ENCODE results near the gene F2. TPM values are rescaled to one million over a fixed set of nuclear protein-coding genes. Genes with fewer than 3 reads are reported as not detected.
"Not testable (repeated sequence)": the region's sequence is repeated elsewhere in the genome, so short reads cannot be mapped to it uniquely, and the experiment has no call there.

F2 gene
- total RNA-seq: not detected

DNA sequence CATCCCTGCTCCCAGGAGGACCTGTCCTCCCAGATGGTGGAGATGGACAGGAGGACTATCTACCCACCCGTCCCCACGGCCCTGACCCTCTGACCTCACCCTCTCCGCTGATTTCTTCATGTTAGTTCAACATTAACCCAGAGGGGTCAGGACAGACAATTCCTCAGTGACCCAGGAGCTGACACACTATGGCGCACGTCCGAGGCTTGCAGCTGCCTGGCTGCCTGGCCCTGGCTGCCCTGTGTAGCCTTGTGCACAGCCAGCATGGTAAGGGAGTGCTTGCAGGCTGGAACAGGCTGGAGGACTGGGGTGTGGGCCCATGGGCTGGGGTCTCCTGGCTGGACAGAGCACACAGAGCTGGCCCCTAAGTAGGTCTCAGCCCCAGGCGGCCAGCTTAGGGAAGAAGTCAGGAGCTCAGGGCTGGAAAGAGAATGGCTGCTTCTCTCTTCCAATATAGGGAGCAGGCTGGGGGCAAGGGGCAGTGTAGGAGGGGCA is at the start of gene F2:
Gene F2, plus strand, starts transcription at position 166 of the 495 bp plus-strand sequence. Its CDS starts 23 bp downstream, at position 189.
- no peaks in the 10 kb centered on the region for H3K36me3 Mint-ChIP-seq (ENCODE audit: low read depth)
- H3K27ac Mint-ChIP-seq: no peak within 1 kb of the TSS
- intact Hi-C loops (cut with DNase I, micrococcal nuclease): no loop called here
- no peaks in the 10 kb centered on the region for H3K9me3 Mint-ChIP-seq (ENCODE audit: low read depth)
- H3K27me3 Mint-ChIP-seq: no peaks in the 10 kb centered on the region
- DNase-seq (no peak), ATAC-seq (no peak)
- H3K4me3 Mint-ChIP-seq: no peak within 1 kb of the TSS
- CTCF ChIA-PET: no interaction called here
- H3K4me1 Mint-ChIP-seq: peaks cover 5% of the 10 kb centered on the region
- POLR2A ChIA-PET: no interaction called here

DNA sequence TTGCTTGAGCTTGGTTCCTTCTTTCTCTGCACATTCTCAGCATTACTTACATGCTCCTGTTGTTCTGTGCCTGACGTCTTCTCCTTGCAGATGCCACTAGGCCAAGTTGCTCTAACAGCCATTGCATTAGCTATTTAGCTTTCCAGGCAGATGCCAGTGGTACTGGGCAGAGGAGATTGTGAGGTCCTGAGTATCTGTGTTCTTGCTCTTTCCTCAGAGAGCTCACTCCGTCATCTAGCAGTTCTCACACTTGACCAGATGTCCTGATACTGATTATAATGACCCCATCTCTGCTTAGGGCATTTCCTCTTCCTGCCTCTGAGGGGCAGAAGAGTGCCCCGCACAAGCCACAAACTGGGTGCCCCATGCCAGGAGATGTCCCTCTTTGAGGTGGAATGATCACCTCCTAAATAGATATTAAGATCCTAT is 49.3 kb upstream of the F2 start:
- peaks cover 48% of the 10 kb centered on the region for H3K4me1 Mint-ChIP-seq
- ATAC-seq: no peak
- CTCF ChIA-PET: interaction anchor here (1.0 to 2.0 kb wide), 2 partner anchors 31 to 142 kb away, joined by 3 to 6 read pairs; partner anchors contain the start of genes ARHGAP1 and ZNF408
- peak overlapping the region; percentile 47 for H3K27ac Mint-ChIP-seq
- DNase-seq: peak; percentile 26
- peaks cover 32% of the 10 kb centered on the region for H3K36me3 Mint-ChIP-seq (ENCODE audit: low read depth)
- POLR2A ChIA-PET: no interaction called here
- H3K9me3 Mint-ChIP-seq (ENCODE audit: low read depth): no peaks in the 10 kb centered on the region
- intact Hi-C loops (cut with DNase I, micrococcal nuclease): no loop called here
- H3K4me3 Mint-ChIP-seq: no peak overlapping the region
- H3K27me3 Mint-ChIP-seq: no peaks in the 10 kb centered on the region

DNA sequence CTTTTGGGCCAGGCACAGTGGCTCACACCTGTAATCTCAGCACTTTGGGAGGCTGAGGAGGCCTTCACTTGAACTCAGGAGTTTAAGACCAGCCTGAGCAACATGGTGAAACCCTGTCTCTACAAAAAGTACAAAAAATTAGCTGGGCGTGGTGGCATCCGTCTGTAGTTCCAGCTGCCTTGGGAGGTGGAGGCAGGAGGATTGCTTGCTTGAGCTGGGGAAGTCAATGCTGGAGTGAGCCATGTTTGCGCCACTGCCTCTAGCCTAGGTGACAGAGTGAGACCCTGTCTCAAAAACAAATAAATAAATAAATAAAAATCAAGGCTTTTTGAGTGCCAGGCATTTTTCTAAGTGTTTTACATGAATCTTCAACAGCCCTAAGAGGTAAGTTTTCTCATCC is 48.5 kb upstream of the F2 start:
- Mint-ChIP-seq H3K27ac (peak overlapping the region; percentile 92), H3K4me1 (peaks cover 56% of the 10 kb centered on the region), H3K36me3 (ENCODE audit: low read depth) (peaks cover 32% of the 10 kb centered on the region)
- POLR2A ChIA-PET: interaction anchor here (0.6 to 1.4 kb wide), 3 partner anchors 10 to 283 kb away, joined by 3 to 4 read pairs (median 3); partner anchors contain the start of gene ARHGAP1
- DNase-seq; intact Hi-C loops (cut with DNase I, micrococcal nuclease); H3K4me3 Mint-ChIP-seq; H3K27me3 Mint-ChIP-seq; ATAC-seq; H3K9me3 Mint-ChIP-seq (ENCODE audit: low read depth): not testable (repeated sequence)
- CTCF ChIA-PET: interaction anchor here (0.5 to 2.0 kb wide), 9 partner anchors 17 to 329 kb away, joined by 3 to 6 read pairs (median 3); partner anchors contain the start of genes ARHGAP1 and ZNF408

DNA sequence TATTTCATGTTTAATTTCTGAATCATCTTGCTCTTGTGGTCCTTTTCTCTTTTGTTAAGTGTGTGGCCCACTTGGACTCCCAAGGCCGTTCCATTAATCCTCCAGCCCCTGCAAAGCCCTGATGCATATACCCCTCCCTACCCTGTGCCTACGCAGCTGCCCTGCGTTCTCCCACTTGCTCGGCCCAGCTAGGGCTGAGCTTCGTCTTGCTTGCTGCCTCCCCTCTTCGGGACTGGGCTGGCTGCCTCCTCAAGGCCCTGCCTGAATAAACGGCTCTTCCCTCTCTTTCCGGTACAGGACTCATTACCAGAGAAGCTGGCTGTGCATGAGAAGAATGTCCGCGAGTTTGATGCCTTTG is 47.1 kb upstream of the F2 start:
- DNase-seq: no peak
- Mint-ChIP-seq H3K27me3 (no peaks in the 10 kb centered on the region), H3K9me3 (ENCODE audit: low read depth) (no peaks in the 10 kb centered on the region), H3K36me3 (ENCODE audit: low read depth) (peaks cover 25% of the 10 kb centered on the region), H3K27ac (peak overlapping the region; percentile 92), H3K4me3 (no peak overlapping the region), H3K4me1 (peaks cover 67% of the 10 kb centered on the region)
- intact Hi-C loops (cut with DNase I, micrococcal nuclease): loop anchor here in 1 of 2 experiments (1.0 kb wide), 1 partner anchor 28 kb away; the partner anchor contains the start of gene ARHGAP1
- CTCF ChIA-PET: interaction anchor here (1.1 to 1.8 kb wide), 4 partner anchors 11 to 320 kb away, joined by 3 to 4 read pairs (median 4); no protein-coding TSS in a partner anchor
- POLR2A ChIA-PET: interaction anchor here (1.3 to 1.4 kb wide), 2 partner anchors 9 to 28 kb away, joined by 3 to 4 read pairs; partner anchors contain the start of gene ARHGAP1
- ATAC-seq: no peak

GRCh38 chr11:46672381-46672839 is 46.6 kb upstream of the F2 start:
- Mint-ChIP-seq H3K27me3 (no peaks in the 10 kb centered on the region), H3K27ac (peak overlapping the region; percentile 92), H3K36me3 (ENCODE audit: low read depth) (peaks cover 26% of the 10 kb centered on the region), H3K4me1 (peaks cover 71% of the 10 kb centered on the region), H3K4me3 (no peak overlapping the region), H3K9me3 (ENCODE audit: low read depth) (no peaks in the 10 kb centered on the region)
- ChIA-PET POLR2A (no interaction called here), CTCF (interaction anchor here (0.7 to 1.8 kb wide), 3 partner anchors 10 to 782 kb away, joined by 3 to 4 read pairs (median 4); no protein-coding TSS in a partner anchor)
- intact Hi-C loops (cut with DNase I, micrococcal nuclease): no loop called here
- ATAC-seq (no peak), DNase-seq (no peak)

- Mint-ChIP-seq H3K9me3 (ENCODE audit: low read depth) (no peaks in the 10 kb centered on the region), H3K36me3 (ENCODE audit: low read depth) (peaks cover 31% of the 10 kb centered on the region), H3K4me3 (no peak overlapping the region), H3K4me1 (peaks cover 76% of the 10 kb centered on the region), H3K27me3 (no peaks in the 10 kb centered on the region), H3K27ac (no peak overlapping the region)
- CTCF ChIA-PET: interaction anchor here (0.9 to 1.1 kb wide), 4 partner anchors 9 to 285 kb away, joined by 3 to 5 read pairs (median 4); no protein-coding TSS in a partner anchor
- no peak for ATAC-seq
- POLR2A ChIA-PET: interaction anchor here (0.6 kb wide), 1 partner anchor 274 kb away, joined by 3 read pairs; no protein-coding TSS in a partner anchor
- intact Hi-C loops (cut with DNase I, micrococcal nuclease): no loop called here
- DNase-seq: no peak
Measured at GRCh38 chr11:46673713-46674462, 45.1 kb upstream of the F2 start.

- H3K4me1 Mint-ChIP-seq: peaks cover 71% of the 10 kb centered on the region
- DNase-seq (peak; percentile 22), ATAC-seq (peak; percentile 18)
- ChIA-PET POLR2A (no interaction called here), CTCF (interaction anchor here (0.6 to 1.1 kb wide), 4 partner anchors 9 to 286 kb away, joined by 3 to 5 read pairs (median 4); no protein-coding TSS in a partner anchor)
- no peak overlapping the region for H3K4me3 Mint-ChIP-seq
- intact Hi-C loops (cut with DNase I, micrococcal nuclease): no loop called here
- H3K27ac Mint-ChIP-seq: peak overlapping the region; percentile 74
- H3K36me3 Mint-ChIP-seq (ENCODE audit: low read depth): peaks cover 33% of the 10 kb centered on the region
- H3K9me3 Mint-ChIP-seq (ENCODE audit: low read depth): no peaks in the 10 kb centered on the region
- no peaks in the 10 kb centered on the region for H3K27me3 Mint-ChIP-seq
Measured at GRCh38 chr11:46674463-46675287, 44.3 kb upstream of the F2 start.

GRCh38 chr11:46675288-46675851 is 43.6 kb upstream of the F2 start:
- DNase-seq (no peak), ATAC-seq (no peak)
- H3K4me1 Mint-ChIP-seq: peaks cover 67% of the 10 kb centered on the region
- ChIA-PET POLR2A (no interaction called here), CTCF (interaction anchor here (0.6 to 1.1 kb wide), 3 partner anchors 9 to 146 kb away, joined by 3 to 5 read pairs (median 4); no protein-coding TSS in a partner anchor)
- no peaks in the 10 kb centered on the region for H3K27me3 Mint-ChIP-seq
- intact Hi-C loops (cut with DNase I, micrococcal nuclease): no loop called here
- no peak overlapping the region for H3K4me3 Mint-ChIP-seq
- H3K27ac Mint-ChIP-seq: peak overlapping the region; percentile 74
- no peaks in the 10 kb centered on the region for H3K9me3 Mint-ChIP-seq (ENCODE audit: low read depth)
- peaks cover 31% of the 10 kb centered on the region for H3K36me3 Mint-ChIP-seq (ENCODE audit: low read depth)

- ChIA-PET POLR2A (no interaction called here), CTCF (no interaction called here)
- Mint-ChIP-seq H3K27ac (no peak overlapping the region), H3K27me3 (no peaks in the 10 kb centered on the region), H3K9me3 (ENCODE audit: low read depth) (no peaks in the 10 kb centered on the region), H3K4me3 (no peak overlapping the region), H3K4me1 (peaks cover 61% of the 10 kb centered on the region), H3K36me3 (ENCODE audit: low read depth) (peaks cover 32% of the 10 kb centered on the region)
- intact Hi-C loops (cut with DNase I, micrococcal nuclease): no loop called here
- DNase-seq (no peak), ATAC-seq (no peak)
Measured at GRCh38 chr11:46675949-46676348, 43.1 kb upstream of the F2 start.

GRCh38 chr11:46676436-46677158 is 42.4 kb upstream of the F2 start:
- peaks cover 54% of the 10 kb centered on the region for H3K4me1 Mint-ChIP-seq
- H3K27me3 Mint-ChIP-seq: no peaks in the 10 kb centered on the region
- H3K4me3 Mint-ChIP-seq: no peak overlapping the region
- peak overlapping the region; percentile 9 for H3K27ac Mint-ChIP-seq
- H3K36me3 Mint-ChIP-seq (ENCODE audit: low read depth): peaks cover 28% of the 10 kb centered on the region
- no peaks in the 10 kb centered on the region for H3K9me3 Mint-ChIP-seq (ENCODE audit: low read depth)
- DNase-seq (no peak), ATAC-seq (no peak)
- ChIA-PET POLR2A (no interaction called here), CTCF (no interaction called here)
- intact Hi-C loops (cut with DNase I, micrococcal nuclease): no loop called here
